Liver (tissue), 9 donors: ENCODE measurements around the gene IQCM. TPM values are rescaled to one million over a fixed set of nuclear protein-coding genes. Genes with fewer than 3 reads are reported as not detected.

Experiments
- DNase-seq: peaks from one replicate; pipeline ENCODE4 v3.0.0-alpha.2; 2017; ENCODE audit warnings: low spot score
- H3K27ac ChIP-seq, 2 donors: one replicate each; pipeline ENCODE4 v1.7.0; 2013; ENCODE audit warnings: inconsistent platforms in 2 of 2, low read length in 2 of 2, control low read depth in 1 of 2, low read depth in 1 of 2, mild to moderate bottlenecking in 1 of 2
- H3K27me3 ChIP-seq, 4 donors: one replicate each; pipeline versions ENCODE4 v1.6.1 to v1.7.0; 2013; ENCODE audit warnings: low read length in 3 of 4, inconsistent platforms in 1 of 4, mild to moderate bottlenecking in 1 of 4, moderate library complexity in 1 of 4; ENCODE audit not compliant: control insufficient read depth in 4 of 4, insufficient read depth in 4 of 4
- H3K36me3 ChIP-seq, 4 donors: one replicate each; pipeline versions ENCODE4 v1.6.1 to v1.7.0; 2013; ENCODE audit warnings: low read length in 3 of 4, mild to moderate bottlenecking in 3 of 4, low read depth in 1 of 4, moderate library complexity in 1 of 4; ENCODE audit not compliant: control insufficient read depth in 4 of 4, insufficient read depth in 3 of 4
- H3K4me1 ChIP-seq, 4 donors: one replicate each; pipeline versions ENCODE4 v1.6.1 to v1.7.0; 2013; ENCODE audit warnings: low read length in 3 of 4, mild to moderate bottlenecking in 3 of 4, moderate library complexity in 1 of 4; ENCODE audit not compliant: control insufficient read depth in 4 of 4, insufficient read depth in 4 of 4
- H3K4me3 ChIP-seq, 3 donors: one replicate each; pipeline versions ENCODE4 v1.6.1 to v1.7.0; 2013; ENCODE audit warnings: low read length in 3 of 3, control low read depth in 1 of 3, low read depth in 1 of 3, mild to moderate bottlenecking in 1 of 3
- H3K9ac ChIP-seq, 2 donors: one replicate each; pipeline ENCODE4 v1.7.0; 2013; ENCODE audit warnings: low read length in 2 of 2, mild to moderate bottlenecking in 2 of 2, moderate library complexity in 2 of 2, control low read depth in 1 of 2, low read depth in 1 of 2
- H3K9me3 ChIP-seq, 4 donors: one replicate each; pipeline versions ENCODE4 v1.6.1 to v1.7.0; 2013; ENCODE audit warnings: low read length in 3 of 4; ENCODE audit not compliant: control insufficient read depth in 4 of 4
- ATF3 ChIP-seq: IDR thresholded peaks from 2 replicates; pipeline ENCODE4 v1.6.1; 2016; ENCODE audit warnings: antibody characterized with exemption
- CTCF ChIP-seq: fragments of 150-350 bp; IDR thresholded peaks from 2 replicates; pipeline ENCODE4 v1.5.1; 2017; ENCODE audit warnings: improper control_type of control experiment, low read depth, low read length; ENCODE audit not compliant: missing input control
- EGR1 ChIP-seq, 2 donors: IDR thresholded peaks; 2 replicates each; pipeline ENCODE4 v1.6.1; 2016 to 2018; ENCODE audit warnings: antibody characterized with exemption in 2 of 2, low read depth in 2 of 2
- FOXA1 ChIP-seq: IDR thresholded peaks from 2 replicates; pipeline ENCODE4 v1.6.1; 2016; ENCODE audit warnings: antibody characterized with exemption
- FOXA2 ChIP-seq: IDR thresholded peaks from 2 replicates; pipeline ENCODE4 v1.6.1; 2016; ENCODE audit warnings: antibody characterized with exemption
- GABPA ChIP-seq, 2 donors: IDR thresholded peaks in 1 of 2; conservative IDR thresholded peaks in 1 of 2; 2 replicates each; pipeline ENCODE4 v1.6.1; 2016; ENCODE audit warnings: antibody characterized with exemption in 2 of 2, mild to moderate bottlenecking in 1 of 2, moderate library complexity in 1 of 2
- HNF4A ChIP-seq, 2 donors: conservative IDR thresholded peaks; 2 replicates each; pipeline ENCODE4 v1.6.1; 2016; ENCODE audit warnings: antibody characterized with exemption in 2 of 2, mild to moderate bottlenecking in 2 of 2
- HNF4G ChIP-seq: IDR thresholded peaks from 2 replicates; pipeline ENCODE4 v1.6.1; 2016; ENCODE audit warnings: antibody characterized with exemption
- JUND ChIP-seq, 2 donors: IDR thresholded peaks; 2 replicates each; pipeline ENCODE4 v1.6.1; 2016; ENCODE audit warnings: antibody characterized with exemption in 2 of 2
- MAX ChIP-seq: IDR thresholded peaks from 2 replicates; pipeline ENCODE4 v1.6.1; 2016; ENCODE audit warnings: antibody characterized with exemption
- NR2F2 ChIP-seq: IDR thresholded peaks from 2 replicates; pipeline ENCODE4 v1.6.1; 2016; ENCODE audit warnings: antibody characterized with exemption
- RAD21 ChIP-seq, 2 donors: IDR thresholded peaks; 2 replicates each; pipeline ENCODE4 v1.6.1; 2016; ENCODE audit warnings: antibody characterized with exemption in 2 of 2, mild to moderate bottlenecking in 2 of 2
- RXRA ChIP-seq, 2 donors: IDR thresholded peaks; 2 replicates each; pipeline ENCODE4 v1.6.1; 2017 to 2018; ENCODE audit warnings: antibody characterized with exemption in 2 of 2, mild to moderate bottlenecking in 1 of 2
- SP1 ChIP-seq: IDR thresholded peaks from 2 replicates; pipeline ENCODE4 v1.6.1; 2018; ENCODE audit warnings: antibody characterized with exemption, mild to moderate bottlenecking
- TAF1 ChIP-seq: conservative IDR thresholded peaks from 2 replicates; pipeline ENCODE4 v1.6.1; 2016; ENCODE audit warnings: antibody characterized with exemption, mild to moderate bottlenecking
- YY1 ChIP-seq: IDR thresholded peaks from 2 replicates; pipeline ENCODE4 v1.6.1; 2016; ENCODE audit warnings: antibody characterized with exemption, mild to moderate bottlenecking
- ZBTB33 ChIP-seq: IDR thresholded peaks from 2 replicates; pipeline ENCODE4 v1.6.1; 2016; ENCODE audit warnings: antibody characterized with exemption
- WGBS: extraction: QIAGEN DNeasy Blood & Tissue Kit; methylation state at CpG from one replicate; pipeline ENCODE4 v1.1.7; 2013; 5-methylcytosine and 5-hydroxymethylcytosine counted together
- polyA plus RNA-seq, 2 donors: library from polyadenylated mRNA; stranded (reverse) in 1 of 2; unstranded in 1 of 2; fragments of 200-250 nt in 1 of 2; fragments of >200 nt in 1 of 2; fragmentation: Nextera tagmentation in 1 of 2; extraction: Ambion mirVana in 1 of 2; gene quantifications; one replicate each; pipeline versions ENCODE4 v1.2.1 to v1.2.3, GENCODE V29; 2013 to 2015
- total RNA-seq, 2 donors: library from RNA; depleted of rRNA; stranded (reverse); fragments of >200 nt; gene quantifications; one replicate each; pipeline ENCODE4 v1.2.3, GENCODE V29; 2014
- TF ChIP-seq, protein P1 (sequence below): IDR thresholded peaks from 2 replicates; pipeline ENCODE4 v1.6.1; 2016; ENCODE audit warnings: antibody characterized with exemption, mild to moderate bottlenecking
- donor health status: healthy.
- donor health status: healthy.
- donor health status: healthy.
- donor health status: healthy.
- donor health status: healthy.

The IQCM gene
- total and polyA plus RNA-seq, 4 donors = 0.08 TPM; not detected in 3

- WGBS = 61% methylated on average over 3 of the region's 3 CpGs
- TF ChIP-seq CTCF (no peak), YY1 (no peak), FOXA2 (no peak), SP1 (no peak), HNF4G (no peak), NR2F2 (no peak), ATF3 (no peak), TAF1 (no peak)
- H3K4me3 ChIP-seq = no peak overlapping the region
- no peak overlapping the region for H3K27ac ChIP-seq
- H3K36me3 ChIP-seq = no peaks in the 10 kb centered on the region
- no peaks in the 10 kb centered on the region for H3K4me1 ChIP-seq
- H3K9ac ChIP-seq = no peak overlapping the region
- no peak for DNase-seq
- no peaks in the 10 kb centered on the region for H3K27me3 ChIP-seq
- H3K9me3 ChIP-seq = peaks cover 0 to 3% (median under 1%) of the 10 kb centered on the region in 4 donors
These were observed 139.6 kb downstream of the IQCM start for GRCh38 chr4:149676076-149676475.

- no peaks in the 10 kb centered on the region for H3K36me3 ChIP-seq
- TF ChIP-seq EGR1 (IDR thresholded peaks at IDR 0.05; ENCODE audit: low read depth in 2 of 2) (no peak), RAD21 (IDR thresholded peaks at IDR 0.05) (peak in 1 of 2 donors; percentile 33)
- H3K9me3 ChIP-seq = no peaks in the 10 kb centered on the region
- DNase-seq = no peak
- no peaks in the 10 kb centered on the region for H3K27me3 ChIP-seq
- H3K4me1 ChIP-seq = no peaks in the 10 kb centered on the region
- no peak overlapping the region for H3K9ac ChIP-seq
- no peak overlapping the region for H3K27ac ChIP-seq
- H3K4me3 ChIP-seq = no peak overlapping the region
These were observed 169.9 kb downstream of the IQCM start for GRCh38 chr4:149645790-149646189.

- no peak overlapping the region for H3K9ac ChIP-seq
- no peak overlapping the region for H3K4me3 ChIP-seq
- no peak for TF ChIP-seq CTCF
- TF ChIP-seq FOXA2 = no peak
- TF ChIP-seq ATF3 = no peak
- no peak for TF ChIP-seq YY1
- TF ChIP-seq EGR1 (IDR thresholded peaks at IDR 0.05; ENCODE audit: low read depth in 2 of 2) = no peak
- TF ChIP-seq RAD21 (IDR thresholded peaks at IDR 0.05) = no peak
- TF ChIP-seq SP1 = no peak
- no peak for TF ChIP-seq NR2F2
- TF ChIP-seq TAF1 = no peak
- no peak for TF ChIP-seq GABPA (IDR thresholded peaks at IDR 0.05 in 1 of 2, conservative IDR thresholded peaks at IDR 0.05 in 1 of 2)
- TF ChIP-seq ZBTB33 = no peak
- TF ChIP-seq FOXA1 = no peak
- no peak for TF ChIP-seq RXRA (IDR thresholded peaks at IDR 0.05)
- TF ChIP-seq MAX = no peak
- no peak for TF ChIP-seq JUND (IDR thresholded peaks at IDR 0.05)
- TF ChIP-seq HNF4A (conservative IDR thresholded peaks at IDR 0.05) = no peak
- no peak for TF ChIP-seq HNF4G
- TF ChIP-seq, protein P1, sequence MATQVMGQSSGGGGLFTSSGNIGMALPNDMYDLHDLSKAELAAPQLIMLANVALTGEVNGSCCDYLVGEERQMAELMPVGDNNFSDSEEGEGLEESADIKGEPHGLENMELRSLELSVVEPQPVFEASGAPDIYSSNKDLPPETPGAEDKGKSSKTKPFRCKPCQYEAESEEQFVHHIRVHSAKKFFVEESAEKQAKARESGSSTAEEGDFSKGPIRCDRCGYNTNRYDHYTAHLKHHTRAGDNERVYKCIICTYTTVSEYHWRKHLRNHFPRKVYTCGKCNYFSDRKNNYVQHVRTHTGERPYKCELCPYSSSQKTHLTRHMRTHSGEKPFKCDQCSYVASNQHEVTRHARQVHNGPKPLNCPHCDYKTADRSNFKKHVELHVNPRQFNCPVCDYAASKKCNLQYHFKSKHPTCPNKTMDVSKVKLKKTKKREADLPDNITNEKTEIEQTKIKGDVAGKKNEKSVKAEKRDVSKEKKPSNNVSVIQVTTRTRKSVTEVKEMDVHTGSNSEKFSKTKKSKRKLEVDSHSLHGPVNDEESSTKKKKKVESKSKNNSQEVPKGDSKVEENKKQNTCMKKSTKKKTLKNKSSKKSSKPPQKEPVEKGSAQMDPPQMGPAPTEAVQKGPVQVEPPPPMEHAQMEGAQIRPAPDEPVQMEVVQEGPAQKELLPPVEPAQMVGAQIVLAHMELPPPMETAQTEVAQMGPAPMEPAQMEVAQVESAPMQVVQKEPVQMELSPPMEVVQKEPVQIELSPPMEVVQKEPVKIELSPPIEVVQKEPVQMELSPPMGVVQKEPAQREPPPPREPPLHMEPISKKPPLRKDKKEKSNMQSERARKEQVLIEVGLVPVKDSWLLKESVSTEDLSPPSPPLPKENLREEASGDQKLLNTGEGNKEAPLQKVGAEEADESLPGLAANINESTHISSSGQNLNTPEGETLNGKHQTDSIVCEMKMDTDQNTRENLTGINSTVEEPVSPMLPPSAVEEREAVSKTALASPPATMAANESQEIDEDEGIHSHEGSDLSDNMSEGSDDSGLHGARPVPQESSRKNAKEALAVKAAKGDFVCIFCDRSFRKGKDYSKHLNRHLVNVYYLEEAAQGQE = no peak
- no peaks in the 10 kb centered on the region for H3K4me1 ChIP-seq
- H3K9me3 ChIP-seq = no peaks in the 10 kb centered on the region
- H3K36me3 ChIP-seq = no peaks in the 10 kb centered on the region
- 38% methylated on average over 1 of the region's 1 CpG for WGBS
- peaks cover 0 to 2% (median 0%) of the 10 kb centered on the region in 4 donors for H3K27me3 ChIP-seq
- H3K27ac ChIP-seq = no peak overlapping the region
- DNase-seq = no peak
These were observed 177.6 kb downstream of the IQCM start for GRCh38 chr4:149638073-149638472.
